SIG-M5 treated with dmso at 0.1 percent for 504 hours (cell line): ENCODE results near the gene NUCB1.
A peak's percentile ranks its signal among the peaks of the same experiment; 100 is the strongest.

Experiments
- DNase-seq: peaks from one replicate; lab custom pipeline; 2025; ENCODE audit not compliant: unreplicated experiment; lab: John Stamatoyannopoulos, UW

Gene NUCB1

GRCh38 chr19:48933382-48933932, 33.3 kb downstream of the NUCB1 start, which contains the start of gene DHDH:
Gene DHDH, plus strand, starts transcription at chr19:48933699. Its CDS starts 23 bp downstream, at chr19:48933722.
- DNase-seq = peak; percentile 66

- DNase-seq = no peak
These were observed 34.7 kb downstream of the NUCB1 start for GRCh38 chr19:48934837-48935236.

- DNase-seq = no peak
These were observed 35.8 kb downstream of the NUCB1 start for GRCh38 chr19:48935864-48936263.

GRCh38 chr19:48938256-48938655, 38.1 kb downstream of the NUCB1 start:
- DNase-seq = no peak

GRCh38 chr19:48940902-48941301, 40.8 kb downstream of the NUCB1 start:
- no peak for DNase-seq

GRCh38 chr19:48943081-48943480, 43.0 kb downstream of the NUCB1 start:
- DNase-seq = no peak

- no peak for DNase-seq
These were observed 45.3 kb downstream of the NUCB1 start for GRCh38 chr19:48945415-48945814.

- no peak for DNase-seq
These were observed 45.7 kb downstream of the NUCB1 start for GRCh38 chr19:48945817-48946216.

GRCh38 chr19:48946463-48947257, 46.5 kb downstream of the NUCB1 start:
- DNase-seq = no peak

GRCh38 chr19:48947258-48947542, 47.1 kb downstream of the NUCB1 start:
- DNase-seq = no peak

- no peak for DNase-seq
These were observed 50.0 kb downstream of the NUCB1 start for GRCh38 chr19:48950159-48950558.

GRCh38 chr19:48950830-48951519, 50.9 kb downstream of the NUCB1 start:
- DNase-seq = no peak

GRCh38 chr19:48953141-48953540, 53.0 kb downstream of the NUCB1 start:
- no peak for DNase-seq

- DNase-seq = no peak
These were observed 54.0 kb downstream of the NUCB1 start for GRCh38 chr19:48953990-48954594.

- DNase-seq = peak; percentile 89
These were observed 54.6 kb downstream of the NUCB1 start, which contains the start of gene BAX for GRCh38 chr19:48954595-48955307. Gene BAX, plus strand, starts transcription at chr19:48954875. Its CDS starts 54 bp downstream, at chr19:48954929.

- DNase-seq = no peak
These were observed 55.3 kb downstream of the NUCB1 start for GRCh38 chr19:48955308-48955958.

- no peak for DNase-seq
These were observed 57.9 kb downstream of the NUCB1 start for GRCh38 chr19:48958006-48958405.

- DNase-seq = peak; percentile 63
These were observed 59.5 kb downstream of the NUCB1 start for GRCh38 chr19:48959341-48960239.

- no peak for DNase-seq
These were observed 61.0 kb downstream of the NUCB1 start for GRCh38 chr19:48961051-48961649.
